Heart right ventricle (tissue), 16 donors: ENCODE results near the gene SLC17A1. TPM values are rescaled to one million over a fixed set of nuclear protein-coding genes. Genes with fewer than 3 reads are reported as not detected.
"Not testable (repeated sequence)": the region's sequence is repeated elsewhere in the genome, so short reads cannot be mapped to it uniquely, and the experiment has no call there.

Source experiments
- ATAC-seq, 8 donors: fragments of 200-7000 bp; cut with Tn5 transposase; one replicate each; pipeline ENCODE4 v1.9.1; 2020; ENCODE audit warnings: mild to moderate bottlenecking in 8 of 8, moderate library complexity in 8 of 8, moderate number of reproducible peaks in 1 of 8
- DNase-seq, 2 donors: peaks; one replicate each; pipeline ENCODE4 v3.0.0-alpha.2; 2020
- H3K27ac ChIP-seq, 10 donors: fragments of 200-600 bp; sonication (generic) in 2 of 10; one replicate each; pipeline versions ENCODE4 v1.5.0 to v1.8.0; 2020 to 2022; ENCODE audit warnings: mild to moderate bottlenecking in 3 of 10
- H3K27me3 ChIP-seq, 7 donors: fragments of 200-600 bp; one replicate each; pipeline ENCODE4 v1.8.0; 2021 to 2022; ENCODE audit warnings: mild to moderate bottlenecking in 2 of 7
- H3K36me3 ChIP-seq, 9 donors: fragments of 200-600 bp; sonication (generic) in 1 of 9; one replicate each; pipeline versions ENCODE4 v1.5.0 to v1.8.0; 2020 to 2022; ENCODE audit warnings: mild to moderate bottlenecking in 2 of 9
- H3K4me1 ChIP-seq, 9 donors: fragments of 200-600 bp; sonication (generic) in 1 of 9; one replicate each; pipeline versions ENCODE4 v1.5.0 to v1.8.0; 2020 to 2022; ENCODE audit warnings: mild to moderate bottlenecking in 4 of 9
- H3K4me3 ChIP-seq, 10 donors: fragments of 200-600 bp; sonication (generic) in 2 of 10; one replicate each; pipeline versions ENCODE4 v1.5.0 to v1.8.0; 2020 to 2022; ENCODE audit warnings: mild to moderate bottlenecking in 7 of 10, moderate library complexity in 2 of 10
- H3K9me3 ChIP-seq, 11 donors: fragments of 200-600 bp in 10 of 11; sonication (generic) in 2 of 11; one replicate each; pipeline versions ENCODE4 v1.5.0 to v1.8.0; 2013 to 2022; ENCODE audit warnings: mild to moderate bottlenecking in 2 of 11, control low read depth in 1 of 11, moderate library complexity in 1 of 11
- CTCF ChIP-seq, 9 donors: fragments of 200-600 bp; sonication (generic) in 2 of 9; IDR thresholded peaks; one replicate each; pipeline versions ENCODE4 v1.5.0 to v1.8.0; 2021 to 2022; ENCODE audit warnings: antibody characterized with exemption in 9 of 9, mild to moderate bottlenecking in 5 of 9, moderate library complexity in 1 of 9
- WGBS, 2 donors: extraction: QIAGEN DNeasy Blood & Tissue Kit; methylation state at CpG; one replicate each; pipeline ENCODE4 v1.1.7; 2013; ENCODE audit warnings: inconsistent platforms in 1 of 2; 5-methylcytosine and 5-hydroxymethylcytosine counted together
- intact Hi-C, 10 donors: fragments of 100-400 bp; cut with DNase I; formaldehyde crosslinking; loops; one replicate each; pipeline versions ENCODE4 v1.11.1 to v1.14.2; 2022
- polyA plus RNA-seq, 2 donors: library from polyadenylated mRNA; stranded (reverse); fragments of 200-250 nt; gene quantifications; one replicate each; pipeline ENCODE4 v1.2.3, GENCODE V29; 2013
- total RNA-seq, 10 donors: library from RNA; stranded (reverse); fragmentation: NEBNext Ultra II Directional in 3 of 10; extraction: Animal tissue kit (Norgen Biotek cat#: 25700) in 3 of 10; gene quantifications; one replicate each; pipeline versions ENCODE4 v1.2.1 to v1.2.4, GENCODE V29; 2021 to 2023
- donor health status: Arrhythmogenic right ventricular cardiomyopathy.
- donor health status: ischemic (EF 13 %, LVEDD 7.1; RV severe dilation, severe dysfunction).
- donor health status: healthy with polysubstance abuse.
- donor health status: DM: no; HTN: yes; CAD: no.
- donor health status: DM: no; HTN: no; CAD: no.
- donor health status: ischemic (EF 25% LVEDD 6.9; RV normal size, moderate dysfunction).
- donor health status: ischemic (EF 25% LVEDD 5.7; RV mildly dilated, moderate dysfunction).
- donor health status: healthy.
- donor health status: DM: yes; HTN: yes; CAD: no.
- donor health status: Ischemic cardiomyopathy.
- donor health status: ischemic (EF 35%, LVEDD 5.7; RV mildly dilated, moderate dysfunction).
- donor health status: nonischemic (EF 11% LVEDD 7.7; RV severe dilation, severe dysfunction).
- donor health status: DM: yes; HTN: yes; CAD: no.
- donor health status: PGD.
- donor health status: ischemic (EF 29% LVEDD 5.4; RV normal size, mild dysfunction).
- donor health status: nonischemic (EF 23%, LVEDD 6.1; RV moderate dilation, normal function).

Gene SLC17A1
- total and polyA plus RNA-seq, 12 donors = not detected

GRCh38 chr6:25754535-25754934, 77.3 kb downstream of the SLC17A1 start, which contains the start of gene SLC17A4:
TSS of gene SLC17A4 (plus strand) at chr6:25754742. CDS start at chr6:25761963, 7,221 bp downstream.
- H3K9me3 ChIP-seq = no peaks in the 10 kb centered on the region
- DNase-seq (no peak), ATAC-seq (no peak)
- no peak within 1 kb of the TSS for H3K4me3 ChIP-seq
- no peak for TF ChIP-seq CTCF (IDR thresholded peaks at IDR 0.05)
- no peak within 1 kb of the TSS for H3K27ac ChIP-seq
- no peaks in the 10 kb centered on the region for H3K36me3 ChIP-seq
- no peaks in the 10 kb centered on the region for H3K4me1 ChIP-seq
- intact Hi-C loops = no loop called here
- H3K27me3 ChIP-seq = peaks cover 0 to 4% (median 0%) of the 10 kb centered on the region in 7 donors

GRCh38 chr6:25753079-25753478, 78.8 kb downstream of the SLC17A1 start:
- no peak overlapping the region for H3K4me3 ChIP-seq
- no peaks in the 10 kb centered on the region for H3K4me1 ChIP-seq
- no peaks in the 10 kb centered on the region for H3K36me3 ChIP-seq
- no peak overlapping the region for H3K27ac ChIP-seq
- H3K9me3 ChIP-seq = no peaks in the 10 kb centered on the region
- intact Hi-C loops = no loop called here
- DNase-seq (no peak), ATAC-seq (no peak)
- peaks cover 0 to 2% (median 0%) of the 10 kb centered on the region in 7 donors for H3K27me3 ChIP-seq
- TF ChIP-seq CTCF (IDR thresholded peaks at IDR 0.05) = no peak

- no peaks in the 10 kb centered on the region for H3K9me3 ChIP-seq
- no peak overlapping the region for H3K27ac ChIP-seq
- ATAC-seq (no peak), DNase-seq (no peak)
- no peak overlapping the region for H3K4me3 ChIP-seq
- intact Hi-C loops = no loop called here
- H3K27me3 ChIP-seq = no peaks in the 10 kb centered on the region
- H3K36me3 ChIP-seq = no peaks in the 10 kb centered on the region
- WGBS, 2 donors = 36 to 43% methylated on average over 3 of the region's 3 CpGs
- no peak for TF ChIP-seq CTCF (IDR thresholded peaks at IDR 0.05)
- H3K4me1 ChIP-seq = no peaks in the 10 kb centered on the region
These were observed 80.9 kb downstream of the SLC17A1 start for GRCh38 chr6:25750906-25751305.

GRCh38 chr6:25749837-25750236, 82.0 kb downstream of the SLC17A1 start:
- no peak overlapping the region for H3K27ac ChIP-seq
- no peaks in the 10 kb centered on the region for H3K4me1 ChIP-seq
- H3K36me3 ChIP-seq = no peaks in the 10 kb centered on the region
- no peaks in the 10 kb centered on the region for H3K27me3 ChIP-seq
- WGBS, 2 donors = 67 to 80% methylated on average over 2 of the region's 2 CpGs
- no peaks in the 10 kb centered on the region for H3K9me3 ChIP-seq
- no peak for ATAC-seq
- intact Hi-C loops = no loop called here
- no peak for DNase-seq
- no peak overlapping the region for H3K4me3 ChIP-seq
- no peak for TF ChIP-seq CTCF (IDR thresholded peaks at IDR 0.05)

- intact Hi-C loops, DNase-seq, H3K27ac ChIP-seq, H3K36me3 ChIP-seq, H3K27me3 ChIP-seq, H3K9me3 ChIP-seq, H3K4me3 ChIP-seq, H3K4me1 ChIP-seq, ATAC-seq: not testable (repeated sequence)
- 40 to 55% methylated on average over 17 of the region's 17 CpGs for WGBS, 2 donors
These were observed 83.0 kb downstream of the SLC17A1 start for GRCh38 chr6:25748601-25749517.
